ENCODE results near the gene AGER.

Gene AGER

DNA sequence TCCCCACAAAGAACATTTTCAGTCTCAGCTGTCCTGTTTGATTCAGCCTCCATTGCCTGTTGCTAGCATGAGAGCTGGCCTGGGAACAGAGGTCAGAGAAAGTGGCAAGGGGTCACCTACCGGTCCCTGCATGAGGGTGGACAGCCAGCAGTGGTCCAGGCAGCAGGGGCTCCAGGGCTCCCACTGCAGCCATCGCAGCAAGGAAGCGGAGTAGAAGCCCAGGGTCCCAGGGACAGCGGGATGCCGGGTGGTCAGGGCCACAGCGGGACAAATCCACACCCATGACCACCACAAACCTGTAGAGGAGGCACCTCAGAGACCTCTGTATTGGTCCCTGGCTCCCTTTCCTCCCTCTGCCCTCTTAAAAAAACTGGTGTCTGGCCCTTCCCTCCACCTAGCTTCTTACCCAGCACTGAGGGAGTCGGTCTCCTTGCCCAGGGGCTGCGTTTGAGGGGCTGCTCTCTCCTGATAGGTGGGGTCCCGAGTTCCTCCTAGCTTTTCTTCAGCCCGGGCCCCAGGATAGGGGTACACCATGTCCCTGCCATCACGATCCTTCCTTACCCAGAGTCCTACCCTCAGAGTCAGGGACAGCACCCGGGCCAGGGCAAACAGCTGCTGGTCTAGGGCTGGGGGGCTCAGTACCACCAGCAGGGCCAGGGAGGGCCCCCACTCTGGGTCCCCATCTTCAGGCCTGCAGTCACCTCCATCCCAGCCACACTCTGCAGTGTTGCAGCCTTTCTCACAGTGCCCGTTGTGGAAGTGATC, 16.8 kb upstream of the AGER start:
- DNase-seq (ENCODE audit: low spot score) (no peak), ATAC-seq (ENCODE audit: low read depth) (no peak)
- no peaks in the 10 kb centered on the region for H3K36me3 ChIP-seq (ENCODE audit: low read depth)
- no peak overlapping the region for H3K4me3 ChIP-seq (ENCODE audit: severe bottlenecking)
- H3K27me3 ChIP-seq (ENCODE audit: insufficient read depth, poor library complexity, severe bottlenecking): no peaks in the 10 kb centered on the region
- H3K27ac ChIP-seq (ENCODE audit: poor library complexity, severe bottlenecking): no peak overlapping the region
- TF ChIP-seq, protein P1, sequence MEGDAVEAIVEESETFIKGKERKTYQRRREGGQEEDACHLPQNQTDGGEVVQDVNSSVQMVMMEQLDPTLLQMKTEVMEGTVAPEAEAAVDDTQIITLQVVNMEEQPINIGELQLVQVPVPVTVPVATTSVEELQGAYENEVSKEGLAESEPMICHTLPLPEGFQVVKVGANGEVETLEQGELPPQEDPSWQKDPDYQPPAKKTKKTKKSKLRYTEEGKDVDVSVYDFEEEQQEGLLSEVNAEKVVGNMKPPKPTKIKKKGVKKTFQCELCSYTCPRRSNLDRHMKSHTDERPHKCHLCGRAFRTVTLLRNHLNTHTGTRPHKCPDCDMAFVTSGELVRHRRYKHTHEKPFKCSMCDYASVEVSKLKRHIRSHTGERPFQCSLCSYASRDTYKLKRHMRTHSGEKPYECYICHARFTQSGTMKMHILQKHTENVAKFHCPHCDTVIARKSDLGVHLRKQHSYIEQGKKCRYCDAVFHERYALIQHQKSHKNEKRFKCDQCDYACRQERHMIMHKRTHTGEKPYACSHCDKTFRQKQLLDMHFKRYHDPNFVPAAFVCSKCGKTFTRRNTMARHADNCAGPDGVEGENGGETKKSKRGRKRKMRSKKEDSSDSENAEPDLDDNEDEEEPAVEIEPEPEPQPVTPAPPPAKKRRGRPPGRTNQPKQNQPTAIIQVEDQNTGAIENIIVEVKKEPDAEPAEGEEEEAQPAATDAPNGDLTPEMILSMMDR (IDR thresholded peaks at IDR 0.05; ENCODE audit: poor library complexity, severe bottlenecking): no peak
- no peaks in the 10 kb centered on the region for H3K4me1 ChIP-seq (ENCODE audit: insufficient read depth, poor library complexity, severe bottlenecking)
- no peaks in the 10 kb centered on the region for H3K9me3 ChIP-seq (ENCODE audit: severe bottlenecking)

- H3K36me3 ChIP-seq (ENCODE audit: low read depth): no peaks in the 10 kb centered on the region
- peaks cover 2% of the 10 kb centered on the region for H3K4me1 ChIP-seq (ENCODE audit: insufficient read depth, poor library complexity, severe bottlenecking)
- ATAC-seq (ENCODE audit: low read depth) (no peak), DNase-seq (ENCODE audit: low spot score) (no peak)
- no peaks in the 10 kb centered on the region for H3K9me3 ChIP-seq (ENCODE audit: severe bottlenecking)
- TF ChIP-seq, protein P1 (IDR thresholded peaks at IDR 0.05; ENCODE audit: poor library complexity, severe bottlenecking): no peak
- no peaks in the 10 kb centered on the region for H3K27me3 ChIP-seq (ENCODE audit: insufficient read depth, poor library complexity, severe bottlenecking)
- no peak overlapping the region for H3K4me3 ChIP-seq (ENCODE audit: severe bottlenecking)
- no peak overlapping the region for H3K27ac ChIP-seq (ENCODE audit: poor library complexity, severe bottlenecking)
Observed at GRCh38 chr6:32198866-32199265, 14.8 kb upstream of the AGER start.

DNA sequence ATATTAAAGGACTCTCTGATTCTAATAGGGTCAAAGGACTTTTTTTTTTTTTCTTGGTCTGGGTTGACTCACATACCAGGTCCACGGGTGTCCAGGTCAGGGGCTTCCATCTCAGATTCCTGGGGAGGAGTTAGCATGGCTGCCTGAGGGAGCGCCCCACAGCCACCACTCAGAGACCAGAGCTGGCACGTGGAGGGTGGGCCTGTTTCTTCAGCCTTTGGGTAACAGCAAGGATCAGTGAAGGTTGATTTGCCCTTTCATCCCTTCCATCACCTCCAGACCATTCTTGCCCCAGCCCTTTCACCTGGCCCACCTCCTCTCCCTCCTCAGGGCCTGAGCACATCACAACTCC, 14.3 kb upstream of the AGER start:
- TF ChIP-seq, protein P1 (IDR thresholded peaks at IDR 0.05; ENCODE audit: poor library complexity, severe bottlenecking): no peak
- no peak overlapping the region for H3K27ac ChIP-seq (ENCODE audit: poor library complexity, severe bottlenecking)
- no peak overlapping the region for H3K4me3 ChIP-seq (ENCODE audit: severe bottlenecking)
- ATAC-seq (ENCODE audit: low read depth) (no peak), DNase-seq (ENCODE audit: low spot score) (no peak)
- no peaks in the 10 kb centered on the region for H3K9me3 ChIP-seq (ENCODE audit: severe bottlenecking)
- no peaks in the 10 kb centered on the region for H3K36me3 ChIP-seq (ENCODE audit: low read depth)
- H3K4me1 ChIP-seq (ENCODE audit: insufficient read depth, poor library complexity, severe bottlenecking): peaks cover 2% of the 10 kb centered on the region
- H3K27me3 ChIP-seq (ENCODE audit: insufficient read depth, poor library complexity, severe bottlenecking): no peaks in the 10 kb centered on the region

GRCh38 chr6:32196682-32197616, 12.9 kb upstream of the AGER start:
- TF ChIP-seq, protein P1 (IDR thresholded peaks at IDR 0.05; ENCODE audit: poor library complexity, severe bottlenecking): no peak
- Histone ChIP-seq H3K4me1 (ENCODE audit: insufficient read depth, poor library complexity, severe bottlenecking) (peaks cover 7% of the 10 kb centered on the region), H3K36me3 (ENCODE audit: low read depth) (no peaks in the 10 kb centered on the region), H3K9me3 (ENCODE audit: severe bottlenecking) (no peaks in the 10 kb centered on the region), H3K27me3 (ENCODE audit: insufficient read depth, poor library complexity, severe bottlenecking) (no peaks in the 10 kb centered on the region), H3K4me3 (ENCODE audit: severe bottlenecking) (peak overlapping the region; percentile 50), H3K27ac (ENCODE audit: poor library complexity, severe bottlenecking) (peak overlapping the region; percentile 78)
- ATAC-seq (ENCODE audit: low read depth): no peak
- no peak for DNase-seq (ENCODE audit: low spot score)
